H1 (cell line): Measurements from ENCODE around the gene ZNF469.

Experiments
- BACH1 ChIP-seq: IDR thresholded peaks from 2 replicates; pipeline ENCODE4 v1.6.1; 2012; ENCODE audit warnings: low read length, improper control_type of control experiment
- CEBPB ChIP-seq: IDR thresholded peaks from 2 replicates; pipeline ENCODE4 v1.6.1; 2012; ENCODE audit warnings: low read depth, low read length
- CTCF ChIP-seq, 3 experiments: IDR thresholded peaks; 1 replicate in 2 of 3; 2 replicates in 1 of 3; pipeline versions ENCODE4 v1.5.1 to v1.6.1; 2011; ENCODE audit warnings: low read length in 3 of 3, mild to moderate bottlenecking in 3 of 3, inconsistent platforms in 2 of 3, low read depth in 1 of 3, moderate library complexity in 1 of 3; ENCODE audit not compliant: insufficient read depth in 1 of 3; ENCODE audit errors: control extremely low read depth in 1 of 3
- POLR2A ChIP-seq, 2 experiments: IDR thresholded peaks; 1 replicate in 1 of 2; 2 replicates in 1 of 2; pipeline ENCODE4 v1.6.1; 2011; ENCODE audit warnings: low read depth in 2 of 2, low read length in 2 of 2, mild to moderate bottlenecking in 2 of 2; ENCODE audit errors: control extremely low read depth in 1 of 2
- TAF1 ChIP-seq: IDR thresholded peaks from 2 replicates; pipeline ENCODE4 v1.6.1; 2011; ENCODE audit warnings: mild to moderate bottlenecking, low read depth, low read length
- ZNF274 ChIP-seq: IDR thresholded peaks from 2 replicates; pipeline ENCODE4 v1.7.0; 2012; ENCODE audit warnings: low read length, borderline replicate concordance; ENCODE audit errors: extremely low read depth

DNA sequence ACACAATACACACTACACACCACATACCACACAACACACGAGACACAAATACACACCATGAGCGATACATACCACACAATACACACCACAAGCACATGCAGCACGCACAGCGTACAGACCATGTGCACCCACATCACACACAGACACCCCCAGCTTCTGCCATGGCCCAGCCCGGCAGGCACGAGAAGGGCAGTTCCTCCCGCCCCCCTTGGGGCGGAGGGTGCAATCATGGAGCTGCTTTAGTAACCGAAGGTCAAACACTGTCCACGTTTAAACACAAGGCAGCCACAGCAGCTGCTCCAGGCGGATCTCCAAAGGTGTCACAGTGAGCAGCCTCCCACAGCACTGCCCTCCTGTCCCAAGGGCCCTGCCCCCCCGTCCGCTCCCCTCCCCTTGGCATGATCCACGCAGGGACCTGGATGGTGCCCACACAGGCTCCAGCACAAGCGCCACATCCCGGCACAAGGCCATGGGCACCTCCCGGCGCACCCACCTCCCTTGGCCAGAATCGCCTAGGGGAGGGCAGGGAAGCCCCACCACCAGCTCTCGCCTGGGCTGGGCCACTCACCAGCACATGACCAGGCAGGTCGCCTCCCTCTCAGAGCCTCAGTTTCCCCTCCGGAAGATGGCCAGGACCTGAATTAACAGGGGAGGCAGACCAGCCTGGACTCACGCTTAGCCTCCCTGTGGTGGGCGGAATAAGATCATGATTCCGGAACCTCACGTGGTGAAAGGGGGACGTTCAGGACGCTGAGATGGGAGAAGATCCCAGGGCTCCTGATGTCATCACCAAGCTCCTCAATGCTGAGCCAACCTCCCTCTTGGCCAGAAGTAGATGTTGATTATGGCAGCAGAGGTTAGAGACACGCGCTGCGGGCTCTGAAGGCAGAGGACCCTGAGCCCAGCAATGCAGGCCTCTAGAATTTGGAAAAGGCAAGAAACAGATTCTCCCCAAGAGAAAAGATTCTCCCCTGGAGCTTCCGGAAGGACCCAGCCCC lies 32.6 kb upstream of the ZNF469 start:
- TF ChIP-seq CTCF (IDR thresholded peaks at IDR 0.05; ENCODE audit: control extremely low read depth in 1 of 3, insufficient read depth in 1 of 3, low read depth in 1 of 3, low read length in 3 of 3) = no peak
- no peak for TF ChIP-seq TAF1
- TF ChIP-seq BACH1 = no peak
- no peak for TF ChIP-seq ZNF274
- TF ChIP-seq POLR2A (IDR thresholded peaks at IDR 0.05; ENCODE audit: control extremely low read depth in 1 of 2, low read depth in 2 of 2, low read length in 2 of 2) = no peak
- no peak for TF ChIP-seq CEBPB
